Psoas muscle (tissue), 8 donors: ENCODE data around the gene NUDT1. TPM values are rescaled to one million over a fixed set of nuclear protein-coding genes. Genes with fewer than 3 reads are reported as not detected.
"Not testable (repeated sequence)": the region's sequence is repeated elsewhere in the genome, so short reads cannot be mapped to it uniquely, and the experiment has no call there.

Experiments
- ATAC-seq, 4 donors: fragments of 200-7000 bp; cut with Tn5 transposase; one replicate each; pipeline ENCODE4 v1.9.1; 2020; ENCODE audit warnings: moderate library complexity in 3 of 4, mild to moderate bottlenecking in 2 of 4
- DNase-seq, 2 donors: peaks; one replicate each; pipeline ENCODE4 v3.0.0-alpha.2; 2020
- H3K27ac ChIP-seq: fragments of 200-600 bp; one replicate; pipeline ENCODE4 v1.8.0; 2022
- H3K27me3 ChIP-seq, 3 donors: fragments of 200-600 bp in 1 of 3; one replicate each; pipeline versions ENCODE4 v1.6.1 to v1.8.0; 2013 to 2022; ENCODE audit warnings: low read length in 2 of 3, mild to moderate bottlenecking in 2 of 3, moderate library complexity in 1 of 3; ENCODE audit not compliant: insufficient read depth in 3 of 3
- H3K36me3 ChIP-seq, 2 donors: fragments of 200-600 bp in 1 of 2; one replicate each; pipeline versions ENCODE4 v1.6.1 to v1.8.0; 2013 to 2022; ENCODE audit warnings: low read depth in 1 of 2, mild to moderate bottlenecking in 1 of 2, moderate library complexity in 1 of 2; ENCODE audit not compliant: insufficient read depth in 1 of 2
- H3K4me1 ChIP-seq: fragments of 200-600 bp; one replicate; pipeline ENCODE4 v1.8.0; 2022
- H3K4me3 ChIP-seq: fragments of 200-600 bp; one replicate; pipeline ENCODE4 v1.8.0; 2022; ENCODE audit warnings: mild to moderate bottlenecking
- H3K9me3 ChIP-seq: fragments of 200-600 bp; one replicate; pipeline ENCODE4 v1.8.0; 2022
- WGBS, 3 donors: extraction: QIAGEN DNeasy Blood & Tissue Kit; methylation state at CpG; one replicate each; pipeline versions ENCODE4 v1.1.6 to v1.1.7; 2013; 5-methylcytosine and 5-hydroxymethylcytosine counted together
- intact Hi-C, 2 donors: fragments of 100-400 bp; cut with DNase I; formaldehyde crosslinking; loops; one replicate each; pipeline versions ENCODE4 v1.11.0 to v1.14.2; 2022
- polyA plus RNA-seq, 3 donors: library from polyadenylated mRNA; stranded (reverse); fragments of 200-250 nt; gene quantifications; one replicate each; pipeline ENCODE4 v1.2.3, GENCODE V29; 2013
- total RNA-seq, 4 donors: library from RNA; stranded (reverse); fragmentation: NEBNext Ultra II Directional in 2 of 4; extraction: Animal tissue kit (Norgen Biotek cat#: 25700) in 2 of 4; gene quantifications; one replicate each; pipeline versions ENCODE4 v1.2.1 to v1.2.4, GENCODE V29; 2021 to 2023
- TF ChIP-seq, protein P1 (sequence below): fragments of 200-600 bp; IDR thresholded peaks from one replicate; pipeline ENCODE4 v1.8.0; 2022; ENCODE audit warnings: antibody characterized with exemption
- donor health status: healthy with polysubstance abuse.
- donor health status: DM: no; HTN: no; CAD: no; lungs with moderate emphysema.
- donor health status: Bipolar disorder and iron deficiency.
- donor health status: healthy.
- donor health status: DM: yes; HTN: yes; CAD: no.
- donor health status: DM: no; HTN: no; CAD: no.
- donor health status: DM: no; HTN: no; CAD: no.
- donor health status: DM: yes; HTN: yes; CAD: no.

The NUDT1 gene
- total and polyA plus RNA-seq, 7 donors, result 5.6 to 29.2 (median 12.4) TPM

- 87 to 92% (median 91%) methylated on average over 18 of the region's 18 CpGs for WGBS, 3 donors
- Histone ChIP-seq H3K9me3 (no peaks in the 10 kb centered on the region), H3K4me1 (no peaks in the 10 kb centered on the region), H3K27me3 (no peaks in the 10 kb centered on the region), H3K36me3 (peaks cover 0 to 6% of the 10 kb centered on the region in 2 donors), H3K27ac (no peak overlapping the region), H3K4me3 (no peak overlapping the region)
- ATAC-seq, result no peak
- TF ChIP-seq, protein P1, sequence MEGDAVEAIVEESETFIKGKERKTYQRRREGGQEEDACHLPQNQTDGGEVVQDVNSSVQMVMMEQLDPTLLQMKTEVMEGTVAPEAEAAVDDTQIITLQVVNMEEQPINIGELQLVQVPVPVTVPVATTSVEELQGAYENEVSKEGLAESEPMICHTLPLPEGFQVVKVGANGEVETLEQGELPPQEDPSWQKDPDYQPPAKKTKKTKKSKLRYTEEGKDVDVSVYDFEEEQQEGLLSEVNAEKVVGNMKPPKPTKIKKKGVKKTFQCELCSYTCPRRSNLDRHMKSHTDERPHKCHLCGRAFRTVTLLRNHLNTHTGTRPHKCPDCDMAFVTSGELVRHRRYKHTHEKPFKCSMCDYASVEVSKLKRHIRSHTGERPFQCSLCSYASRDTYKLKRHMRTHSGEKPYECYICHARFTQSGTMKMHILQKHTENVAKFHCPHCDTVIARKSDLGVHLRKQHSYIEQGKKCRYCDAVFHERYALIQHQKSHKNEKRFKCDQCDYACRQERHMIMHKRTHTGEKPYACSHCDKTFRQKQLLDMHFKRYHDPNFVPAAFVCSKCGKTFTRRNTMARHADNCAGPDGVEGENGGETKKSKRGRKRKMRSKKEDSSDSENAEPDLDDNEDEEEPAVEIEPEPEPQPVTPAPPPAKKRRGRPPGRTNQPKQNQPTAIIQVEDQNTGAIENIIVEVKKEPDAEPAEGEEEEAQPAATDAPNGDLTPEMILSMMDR, result no peak
- intact Hi-C loops, result no loop called here
- no peak for DNase-seq
Observed at GRCh38 chr7:2263176-2263575, 21.1 kb downstream of the NUDT1 start.

- no peak for DNase-seq
- H3K4me1 ChIP-seq, result no peaks in the 10 kb centered on the region
- no peaks in the 10 kb centered on the region for H3K27me3 ChIP-seq
- TF ChIP-seq, protein P1, result no peak
- intact Hi-C loops, result no loop called here
- H3K36me3 ChIP-seq, result peaks cover 0 to 6% of the 10 kb centered on the region in 2 donors
- H3K9me3 ChIP-seq, result no peaks in the 10 kb centered on the region
- ATAC-seq, result no peak
- WGBS, 3 donors, result 95 to 98% (median 97%) methylated on average over 23 of the region's 23 CpGs
- H3K4me3 ChIP-seq, result no peak overlapping the region
- H3K27ac ChIP-seq, result no peak overlapping the region
Observed at GRCh38 chr7:2264158-2264557, 22.1 kb downstream of the NUDT1 start.

- intact Hi-C loops, result no loop called here
- Histone ChIP-seq H3K4me1 (no peaks in the 10 kb centered on the region), H3K9me3 (no peaks in the 10 kb centered on the region), H3K27me3 (no peaks in the 10 kb centered on the region), H3K4me3 (no peak overlapping the region), H3K36me3 (peaks cover 0 to 20% of the 10 kb centered on the region in 2 donors), H3K27ac (no peak overlapping the region)
- DNase-seq, result no peak
- no peak for ATAC-seq
- TF ChIP-seq, protein P1, result no peak
- WGBS, 3 donors, result 70 to 82% (median 74%) methylated on average over 10 of the region's 10 CpGs
Observed at GRCh38 chr7:2266911-2267310, 24.9 kb downstream of the NUDT1 start.

DNA sequence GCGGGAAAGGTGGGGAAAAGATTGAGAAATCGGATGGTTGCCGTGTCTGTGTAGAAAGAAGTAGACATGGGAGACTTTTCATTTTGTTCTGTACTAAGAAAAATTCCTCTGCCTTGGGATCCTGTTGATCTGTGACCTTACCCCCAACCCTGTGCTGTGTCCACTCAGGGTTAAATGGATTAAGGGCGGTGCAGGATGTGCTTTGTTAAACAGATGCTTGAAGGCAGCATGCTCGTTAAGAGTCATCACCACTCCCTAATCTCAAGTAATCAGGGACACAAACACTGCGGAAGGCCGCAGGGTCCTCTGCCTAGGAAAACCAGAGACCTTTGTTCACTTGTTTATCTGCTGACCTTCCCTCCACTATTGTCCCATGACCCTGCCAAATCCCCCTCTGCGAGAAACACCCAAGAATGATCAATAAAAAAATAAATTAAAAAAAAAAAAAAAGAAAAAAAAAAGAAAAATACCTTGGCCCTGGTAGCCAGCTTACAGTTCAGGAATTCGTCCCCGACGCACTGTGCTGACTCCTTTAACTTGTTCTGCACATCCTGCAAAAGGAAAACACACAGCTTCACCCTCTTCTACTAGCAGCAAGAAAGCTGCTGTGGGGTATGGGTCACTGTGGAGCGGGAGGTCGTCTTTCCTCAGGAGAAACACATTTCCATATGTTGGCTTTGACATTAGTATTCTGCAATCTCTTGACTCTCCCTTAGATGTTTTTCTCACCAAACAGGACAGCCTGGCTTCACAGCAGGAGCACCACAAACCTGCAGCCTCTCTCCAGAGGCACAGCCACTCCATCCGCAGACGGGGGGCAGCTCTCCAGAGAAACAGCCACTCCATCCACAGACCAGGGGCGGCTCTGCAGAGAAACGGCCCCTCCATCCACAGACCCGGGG is 27.3 kb downstream of the NUDT1 start:
- intact Hi-C loops, H3K4me1 ChIP-seq, ATAC-seq, H3K27me3 ChIP-seq, H3K27ac ChIP-seq, H3K9me3 ChIP-seq, DNase-seq, H3K4me3 ChIP-seq: not testable (repeated sequence)
- H3K36me3 ChIP-seq, result peaks cover 0 to 21% of the 10 kb centered on the region in 2 donors
- WGBS, 3 donors, result 61 to 79% (median 71%) methylated on average over 11 to 13 of the region's 18 CpGs

DNA sequence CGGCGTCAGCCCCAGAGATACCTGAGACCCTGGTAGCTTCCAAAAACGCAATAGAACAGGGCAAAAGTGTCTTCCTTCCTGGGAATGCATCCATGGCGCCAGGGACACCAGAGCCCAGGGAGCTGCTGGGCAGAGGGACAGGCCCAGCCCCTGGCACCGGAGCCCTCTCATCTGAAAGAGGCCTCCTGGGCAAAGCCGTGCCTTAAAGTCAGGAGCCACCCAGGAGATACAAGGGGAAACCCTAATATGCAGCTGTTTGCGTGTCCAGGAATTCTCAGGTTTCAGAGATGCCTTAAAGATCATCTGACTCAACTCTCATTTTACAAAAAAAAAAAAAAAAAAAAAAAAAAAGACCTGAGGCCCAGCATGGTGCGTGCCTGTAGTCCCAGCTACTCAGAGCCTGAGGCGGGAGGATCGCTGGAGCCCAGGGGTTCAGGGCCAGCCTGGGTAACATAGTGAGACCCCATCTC is 28.0 kb downstream of the NUDT1 start:
- TF ChIP-seq, protein P1, result no peak
- 74 to 81% (median 78%) methylated on average over 10 of the region's 10 CpGs for WGBS, 3 donors
- Histone ChIP-seq H3K4me1 (no peaks in the 10 kb centered on the region), H3K27ac (no peak overlapping the region), H3K9me3 (no peaks in the 10 kb centered on the region), H3K36me3 (peaks cover 0 to 28% of the 10 kb centered on the region in 2 donors), H3K4me3 (no peak overlapping the region), H3K27me3 (no peaks in the 10 kb centered on the region)
- intact Hi-C loops, result no loop called here
- ATAC-seq, result no peak
- no peak for DNase-seq
